DND-41 (cell line): Measurements from ENCODE around the gene C5orf22.
"Not testable (repeated sequence)": the region's sequence is repeated elsewhere in the genome, so short reads cannot be mapped to it uniquely, and the experiment has no call there.

ENCODE experiments used
- EZH2 ChIP-seq: IDR thresholded peaks from 3 replicates; pipeline ENCODE4 v1.6.1; 2012; ENCODE audit warnings: borderline replicate concordance, low read depth, mild to moderate bottlenecking, moderate library complexity, low read length, inconsistent platforms; ENCODE audit not compliant: severe bottlenecking
- TF ChIP-seq, protein P1 (sequence below): IDR thresholded peaks from 2 replicates; pipeline ENCODE4 v1.5.1; 2012; ENCODE audit warnings: borderline replicate concordance, low read length, moderate library complexity, mild to moderate bottlenecking; ENCODE audit not compliant: poor library complexity, severe bottlenecking; ENCODE audit errors: extremely low read depth

DNA sequence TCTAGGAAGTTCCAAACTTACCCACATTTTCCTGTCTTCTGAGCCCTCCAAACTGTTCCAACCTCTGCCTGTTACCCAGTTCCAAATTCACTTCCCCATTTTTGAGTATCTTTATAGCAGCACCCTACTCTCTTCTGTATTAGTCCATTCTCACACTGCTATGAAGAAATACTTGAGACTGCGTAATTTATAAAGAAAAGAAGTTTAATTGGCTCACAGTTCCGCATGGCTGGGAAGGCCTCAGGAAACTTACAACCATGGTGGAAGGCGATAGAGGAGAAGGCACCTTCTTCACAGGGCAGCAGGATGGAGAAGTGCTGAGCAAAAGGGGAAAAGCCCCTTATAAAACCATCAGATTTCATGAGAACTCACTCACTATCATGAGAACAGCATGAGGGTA lies 34.3 kb downstream of the C5orf22 start:
- TF ChIP-seq, protein P1, sequence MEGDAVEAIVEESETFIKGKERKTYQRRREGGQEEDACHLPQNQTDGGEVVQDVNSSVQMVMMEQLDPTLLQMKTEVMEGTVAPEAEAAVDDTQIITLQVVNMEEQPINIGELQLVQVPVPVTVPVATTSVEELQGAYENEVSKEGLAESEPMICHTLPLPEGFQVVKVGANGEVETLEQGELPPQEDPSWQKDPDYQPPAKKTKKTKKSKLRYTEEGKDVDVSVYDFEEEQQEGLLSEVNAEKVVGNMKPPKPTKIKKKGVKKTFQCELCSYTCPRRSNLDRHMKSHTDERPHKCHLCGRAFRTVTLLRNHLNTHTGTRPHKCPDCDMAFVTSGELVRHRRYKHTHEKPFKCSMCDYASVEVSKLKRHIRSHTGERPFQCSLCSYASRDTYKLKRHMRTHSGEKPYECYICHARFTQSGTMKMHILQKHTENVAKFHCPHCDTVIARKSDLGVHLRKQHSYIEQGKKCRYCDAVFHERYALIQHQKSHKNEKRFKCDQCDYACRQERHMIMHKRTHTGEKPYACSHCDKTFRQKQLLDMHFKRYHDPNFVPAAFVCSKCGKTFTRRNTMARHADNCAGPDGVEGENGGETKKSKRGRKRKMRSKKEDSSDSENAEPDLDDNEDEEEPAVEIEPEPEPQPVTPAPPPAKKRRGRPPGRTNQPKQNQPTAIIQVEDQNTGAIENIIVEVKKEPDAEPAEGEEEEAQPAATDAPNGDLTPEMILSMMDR, result not testable (repeated sequence)
- TF ChIP-seq EZH2, result not testable (repeated sequence)
